Measurements from ENCODE around the gene GANAB.
"Not testable (repeated sequence)": the region's sequence is repeated elsewhere in the genome, so short reads cannot be mapped to it uniquely, and the experiment has no call there.

The GANAB gene

DNA sequence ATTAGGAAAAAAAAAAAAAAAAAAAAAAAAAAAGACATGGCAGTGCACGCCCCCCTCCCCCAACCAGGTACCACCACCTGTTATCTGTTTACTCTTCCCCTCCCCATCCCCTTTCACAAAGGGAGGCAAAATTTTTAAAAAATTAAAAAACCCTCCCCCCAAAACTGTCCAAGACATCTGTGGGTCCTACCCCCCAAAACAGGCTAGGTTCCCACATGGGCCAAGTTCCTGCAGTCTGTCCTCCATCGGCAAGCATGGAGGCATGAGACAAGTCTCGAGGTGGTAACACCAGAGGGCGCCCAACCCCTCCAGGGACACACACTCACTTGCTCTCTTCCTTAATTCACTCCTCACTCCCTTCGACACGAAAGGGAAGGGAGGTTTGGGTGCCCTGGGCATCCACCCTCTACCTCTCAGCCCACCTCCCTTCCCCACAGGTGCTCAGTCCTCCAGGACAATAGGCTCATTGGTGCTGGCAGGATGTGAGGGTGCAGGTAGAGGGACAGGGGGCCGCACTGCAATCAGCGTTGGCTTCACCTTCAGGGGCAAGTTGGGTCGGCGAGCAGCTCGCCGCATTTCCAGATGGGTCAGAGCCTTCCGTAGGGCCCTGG is 52.9 kb downstream of the GANAB start:
- DNase-seq (ENCODE audit: low spot score) = peak; percentile 64
- in situ Hi-C loops (cut with MboI; ENCODE audit: low pct_unique_long_range_greater_than_20kb, low sequenced_read_pairs, unreplicated experiment) = no loop called here
- TF ChIP-seq, protein P1, sequence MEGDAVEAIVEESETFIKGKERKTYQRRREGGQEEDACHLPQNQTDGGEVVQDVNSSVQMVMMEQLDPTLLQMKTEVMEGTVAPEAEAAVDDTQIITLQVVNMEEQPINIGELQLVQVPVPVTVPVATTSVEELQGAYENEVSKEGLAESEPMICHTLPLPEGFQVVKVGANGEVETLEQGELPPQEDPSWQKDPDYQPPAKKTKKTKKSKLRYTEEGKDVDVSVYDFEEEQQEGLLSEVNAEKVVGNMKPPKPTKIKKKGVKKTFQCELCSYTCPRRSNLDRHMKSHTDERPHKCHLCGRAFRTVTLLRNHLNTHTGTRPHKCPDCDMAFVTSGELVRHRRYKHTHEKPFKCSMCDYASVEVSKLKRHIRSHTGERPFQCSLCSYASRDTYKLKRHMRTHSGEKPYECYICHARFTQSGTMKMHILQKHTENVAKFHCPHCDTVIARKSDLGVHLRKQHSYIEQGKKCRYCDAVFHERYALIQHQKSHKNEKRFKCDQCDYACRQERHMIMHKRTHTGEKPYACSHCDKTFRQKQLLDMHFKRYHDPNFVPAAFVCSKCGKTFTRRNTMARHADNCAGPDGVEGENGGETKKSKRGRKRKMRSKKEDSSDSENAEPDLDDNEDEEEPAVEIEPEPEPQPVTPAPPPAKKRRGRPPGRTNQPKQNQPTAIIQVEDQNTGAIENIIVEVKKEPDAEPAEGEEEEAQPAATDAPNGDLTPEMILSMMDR (IDR thresholded peaks at IDR 0.05; ENCODE audit: extremely low read depth, insufficient read depth, missing control alignments) = peak; percentile 78

DNA sequence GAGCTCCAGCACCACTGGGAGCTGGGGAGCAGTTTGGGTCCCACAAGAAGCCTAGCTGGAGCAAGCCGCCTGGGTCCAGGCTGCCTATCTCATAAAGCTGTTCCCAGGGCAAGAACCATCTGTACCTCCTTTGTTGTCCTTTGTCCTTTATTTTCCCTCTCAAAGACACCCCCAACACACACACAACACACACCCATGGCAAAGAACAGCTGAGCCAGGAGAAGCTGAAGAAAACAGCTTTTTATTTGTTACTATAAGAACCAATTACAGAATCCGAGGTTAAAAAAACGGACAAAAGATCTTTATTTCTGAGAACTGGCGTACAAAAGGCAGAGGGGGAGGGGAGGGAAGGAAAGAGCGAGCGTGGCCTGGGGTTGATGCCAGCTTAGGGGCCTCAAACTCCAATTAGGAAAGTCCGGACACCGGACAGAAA is 53.4 kb downstream of the GANAB start:
- DNase-seq (ENCODE audit: low spot score) = no peak
- in situ Hi-C loops (cut with MboI; ENCODE audit: low pct_unique_long_range_greater_than_20kb, low sequenced_read_pairs, unreplicated experiment) = no loop called here
- TF ChIP-seq, protein P1 (IDR thresholded peaks at IDR 0.05; ENCODE audit: extremely low read depth, insufficient read depth, missing control alignments) = no peak

DNA sequence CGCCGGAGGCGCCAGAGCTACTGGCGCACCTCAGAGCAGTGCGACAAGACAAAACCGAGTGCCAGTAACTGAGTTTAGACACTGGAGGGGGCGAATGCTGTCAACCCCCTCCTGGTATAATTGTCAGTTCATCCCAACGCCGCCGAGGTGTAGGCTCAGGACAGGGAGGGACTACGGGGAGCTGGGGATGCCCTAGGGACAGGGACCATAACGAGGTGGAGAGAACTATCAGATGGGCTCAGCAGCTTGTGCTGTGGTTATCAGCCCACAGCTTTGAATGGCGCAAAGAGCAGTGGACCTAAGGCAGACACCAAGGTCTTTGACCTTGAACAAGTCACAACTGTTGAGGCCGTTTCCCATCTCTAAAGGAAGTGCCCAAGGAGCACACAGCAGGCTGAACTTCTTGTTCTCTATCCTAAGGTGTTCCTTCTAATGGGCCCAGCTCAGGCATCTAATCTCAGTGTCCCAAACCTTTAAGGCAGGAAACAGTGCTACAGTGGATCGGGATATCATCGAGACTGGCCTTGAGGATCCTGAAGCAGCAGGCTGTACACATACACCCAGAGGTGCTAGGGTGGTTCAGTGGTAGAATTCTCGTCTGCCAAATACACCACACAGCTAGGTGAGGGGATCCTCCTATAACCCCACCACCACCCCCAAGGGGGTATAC is 54.1 kb downstream of the GANAB start:
- no peak for DNase-seq (ENCODE audit: low spot score)
- TF ChIP-seq, protein P1 (IDR thresholded peaks at IDR 0.05; ENCODE audit: extremely low read depth, insufficient read depth, missing control alignments) = no peak
- in situ Hi-C loops (cut with MboI; ENCODE audit: low pct_unique_long_range_greater_than_20kb, low sequenced_read_pairs, unreplicated experiment) = no loop called here

DNA sequence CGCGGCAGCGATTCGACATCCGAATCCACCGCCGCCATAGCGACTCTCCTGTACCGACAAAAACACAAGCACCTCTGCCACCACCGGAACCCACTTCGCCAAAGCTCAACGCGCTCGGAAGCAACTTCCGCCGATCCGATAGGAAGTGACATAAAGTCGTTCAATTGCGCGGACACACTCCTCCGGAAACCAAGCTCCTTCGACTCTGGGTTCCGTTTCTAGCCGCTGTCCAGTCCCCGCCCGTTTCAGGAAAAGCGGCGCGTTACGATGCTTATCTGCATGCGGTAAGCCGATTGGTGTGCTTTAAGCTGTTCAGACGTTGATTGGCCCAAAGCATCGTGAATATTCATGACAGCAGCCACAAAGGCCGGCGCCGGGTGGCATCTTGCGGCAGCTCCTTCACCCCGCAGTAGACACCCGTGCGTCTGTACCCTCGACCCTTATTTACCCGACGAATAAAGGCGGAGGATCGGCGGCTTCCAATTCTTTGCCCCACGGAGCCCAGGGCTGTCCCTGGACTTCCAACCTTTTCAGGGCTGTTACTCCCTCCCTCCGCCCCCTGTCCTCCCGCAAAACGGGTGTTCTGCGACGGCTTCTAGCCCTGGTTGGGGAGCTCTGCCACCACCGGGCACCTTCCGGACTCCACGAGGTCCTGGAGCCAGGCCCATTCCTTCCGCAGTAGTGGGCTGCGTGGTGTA is 54.8 kb downstream of the GANAB start, which contains the start of gene TUT1:
Gene TUT1, minus strand, starts transcription at position 76 of the 698 bp plus-strand sequence. Its CDS starts 38 bp downstream, at position 38.
- DNase-seq (ENCODE audit: low spot score) = peak; percentile 91
- in situ Hi-C loops (cut with MboI; ENCODE audit: low pct_unique_long_range_greater_than_20kb, low sequenced_read_pairs, unreplicated experiment) = no loop called here
- TF ChIP-seq, protein P1 (IDR thresholded peaks at IDR 0.05; ENCODE audit: extremely low read depth, insufficient read depth, missing control alignments) = no peak

DNA sequence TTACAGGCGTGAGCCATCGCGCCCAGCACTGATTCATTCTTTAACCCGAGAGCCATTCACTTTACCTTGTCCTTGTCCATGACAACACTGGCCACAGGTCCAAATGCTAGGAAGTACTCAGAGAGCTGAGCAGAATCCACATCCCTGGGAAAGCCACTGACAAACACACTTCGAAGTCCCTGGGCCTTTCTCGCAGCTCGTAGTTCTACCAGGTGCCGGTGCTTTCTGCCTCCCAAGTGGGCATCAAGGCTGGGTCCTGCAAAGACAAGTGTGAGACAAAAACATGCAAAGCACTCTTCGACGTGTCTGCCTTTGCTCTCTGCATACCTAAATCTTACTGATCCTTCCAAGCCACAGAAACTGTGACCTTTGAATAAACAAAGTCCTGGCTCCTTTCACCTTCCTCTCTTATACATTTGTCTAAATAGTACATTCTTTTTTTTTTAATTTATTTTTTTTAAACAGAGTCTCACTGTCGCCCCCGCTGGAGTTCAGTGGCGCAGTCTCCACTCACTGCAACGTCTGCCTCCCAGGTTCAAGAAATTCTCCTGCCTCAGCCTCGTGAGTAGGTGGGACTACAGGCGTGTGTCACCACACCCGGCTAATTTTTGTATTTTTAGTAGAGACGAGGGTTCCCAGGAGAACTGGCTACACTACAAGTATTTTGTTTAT is 57.3 kb downstream of the GANAB start:
- TF ChIP-seq, protein P1 (IDR thresholded peaks at IDR 0.05; ENCODE audit: extremely low read depth, insufficient read depth, missing control alignments) = peak; percentile 42
- in situ Hi-C loops (cut with MboI; ENCODE audit: low pct_unique_long_range_greater_than_20kb, low sequenced_read_pairs, unreplicated experiment) = no loop called here
- no peak for DNase-seq (ENCODE audit: low spot score)

DNA sequence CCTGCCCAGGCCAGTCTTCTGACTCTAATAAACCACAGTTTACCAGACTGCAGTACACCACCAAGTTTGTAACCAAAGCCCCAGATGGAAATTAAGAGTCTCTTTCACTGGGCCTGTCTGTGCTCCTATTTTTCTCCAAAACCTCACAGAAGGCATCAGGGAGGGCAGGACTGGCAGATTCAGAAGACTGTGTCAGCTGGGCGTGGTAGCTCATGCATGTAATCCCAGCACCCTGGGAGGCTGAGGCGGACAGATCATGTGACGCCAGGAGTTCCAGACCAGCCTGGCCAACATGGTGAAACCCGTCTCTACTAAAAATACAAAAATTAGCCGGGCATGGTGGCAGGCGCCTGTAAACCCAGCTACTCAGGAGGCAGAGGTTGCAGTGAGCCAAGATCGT is 61.1 kb downstream of the GANAB start:
- DNase-seq (ENCODE audit: low spot score); in situ Hi-C loops (cut with MboI; ENCODE audit: low pct_unique_long_range_greater_than_20kb, low sequenced_read_pairs, unreplicated experiment): not testable (repeated sequence)

DNA sequence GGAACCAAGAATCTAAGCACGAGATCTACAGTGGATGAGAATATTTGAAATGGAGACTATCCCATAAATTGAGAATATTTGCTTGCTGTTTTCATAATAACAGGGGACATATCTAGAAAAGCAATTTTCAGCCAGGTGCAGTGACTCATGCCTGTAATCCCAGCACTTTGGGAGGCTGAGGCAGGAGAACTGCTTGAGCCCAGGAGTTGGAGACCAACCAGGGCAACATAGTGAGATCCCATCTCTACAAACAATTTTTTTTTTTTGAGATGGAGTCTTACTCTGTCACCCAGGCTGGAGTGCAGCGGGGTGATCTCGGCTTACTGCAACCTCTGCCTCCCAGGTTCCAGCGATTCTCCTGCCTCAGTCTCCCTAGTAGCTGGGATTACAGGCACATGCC is 64.7 kb downstream of the GANAB start:
- DNase-seq (ENCODE audit: low spot score); in situ Hi-C loops (cut with MboI; ENCODE audit: low pct_unique_long_range_greater_than_20kb, low sequenced_read_pairs, unreplicated experiment): not testable (repeated sequence)
